IPS-18c (cell line): ENCODE measurements around the gene CMKLR1.

Experiments
- H3K4me3 ChIP-seq: 2 replicates; pipeline ENCODE4 v1.7.0; 2013; ENCODE audit warnings: low read depth, mild to moderate bottlenecking, low read length, moderate library complexity; ENCODE audit not compliant: insufficient read depth
- H3K9me3 ChIP-seq: one replicate; pipeline ENCODE4 v1.6.1; 2013; ENCODE audit warnings: mild to moderate bottlenecking, low read length, moderate library complexity; ENCODE audit not compliant: control insufficient read depth, insufficient read depth

CMKLR1 gene

DNA sequence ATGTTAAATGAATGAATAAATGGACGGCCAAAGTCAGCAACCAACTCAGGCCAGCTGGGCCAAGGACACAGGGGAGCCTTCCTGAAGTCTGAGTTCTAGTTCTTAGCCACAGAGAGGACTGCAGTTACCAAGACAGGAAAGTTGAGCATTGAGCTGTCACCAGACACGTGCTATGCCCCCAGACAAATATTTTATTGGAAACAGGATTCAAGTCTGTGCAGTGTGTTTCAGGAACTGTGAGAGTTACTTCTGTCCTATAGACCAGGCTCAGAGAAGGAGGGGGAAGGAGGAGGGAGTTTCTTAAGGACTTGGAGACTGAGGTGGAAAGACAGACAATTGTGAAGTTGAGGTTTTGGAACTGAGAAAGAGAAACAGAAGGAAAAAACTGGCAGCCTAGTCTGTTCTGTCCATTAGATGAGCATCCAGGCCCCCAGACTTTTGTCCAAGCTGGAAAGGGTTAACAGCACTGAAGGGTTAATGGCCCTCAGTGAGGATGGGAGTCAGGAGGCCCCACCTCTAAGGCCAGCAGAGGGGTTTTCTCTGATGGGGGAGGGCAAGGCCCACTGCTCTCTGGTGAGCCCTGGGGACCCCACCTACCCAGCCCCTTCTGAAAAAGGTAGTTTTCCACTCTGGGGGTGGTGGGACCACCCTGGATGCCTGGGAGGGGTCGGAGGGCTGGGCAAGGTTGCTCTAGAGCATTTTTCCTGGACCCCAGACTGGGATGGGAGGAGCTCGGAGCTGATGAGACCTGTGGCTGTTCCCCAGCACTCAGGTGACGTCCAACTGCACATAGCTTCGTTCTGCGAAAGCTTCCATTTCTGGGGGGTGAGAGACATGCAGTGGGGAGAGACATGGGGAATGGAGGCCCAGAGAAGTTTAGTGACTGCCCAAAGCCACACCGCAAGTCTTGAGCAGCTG lies 6.9 kb upstream of the CMKLR1 start:
- H3K9me3 ChIP-seq, result peaks cover 2% of the 10 kb centered on the region
- H3K4me3 ChIP-seq, result no peak overlapping the region

DNA sequence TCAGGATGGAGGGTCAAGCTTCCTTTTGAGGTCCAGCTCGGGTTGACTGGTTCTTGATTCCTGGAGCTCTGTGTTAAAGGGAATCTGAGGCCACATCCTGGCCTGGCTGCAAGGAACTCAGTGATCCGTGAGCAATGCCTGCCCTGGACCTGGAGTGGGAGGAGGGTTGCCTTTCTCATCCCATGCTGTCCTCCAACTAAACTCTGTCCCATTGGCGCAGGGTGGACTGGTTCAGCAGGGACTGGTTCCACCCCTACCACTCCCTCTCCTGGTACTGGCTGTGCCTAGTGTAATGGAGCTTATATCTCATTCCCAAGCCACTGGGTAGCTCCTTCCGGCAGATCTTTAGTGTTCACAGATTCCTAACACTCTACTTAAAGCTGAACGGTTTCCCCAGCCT lies 3.9 kb upstream of the CMKLR1 start:
- peaks cover 2% of the 10 kb centered on the region for H3K9me3 ChIP-seq

DNA sequence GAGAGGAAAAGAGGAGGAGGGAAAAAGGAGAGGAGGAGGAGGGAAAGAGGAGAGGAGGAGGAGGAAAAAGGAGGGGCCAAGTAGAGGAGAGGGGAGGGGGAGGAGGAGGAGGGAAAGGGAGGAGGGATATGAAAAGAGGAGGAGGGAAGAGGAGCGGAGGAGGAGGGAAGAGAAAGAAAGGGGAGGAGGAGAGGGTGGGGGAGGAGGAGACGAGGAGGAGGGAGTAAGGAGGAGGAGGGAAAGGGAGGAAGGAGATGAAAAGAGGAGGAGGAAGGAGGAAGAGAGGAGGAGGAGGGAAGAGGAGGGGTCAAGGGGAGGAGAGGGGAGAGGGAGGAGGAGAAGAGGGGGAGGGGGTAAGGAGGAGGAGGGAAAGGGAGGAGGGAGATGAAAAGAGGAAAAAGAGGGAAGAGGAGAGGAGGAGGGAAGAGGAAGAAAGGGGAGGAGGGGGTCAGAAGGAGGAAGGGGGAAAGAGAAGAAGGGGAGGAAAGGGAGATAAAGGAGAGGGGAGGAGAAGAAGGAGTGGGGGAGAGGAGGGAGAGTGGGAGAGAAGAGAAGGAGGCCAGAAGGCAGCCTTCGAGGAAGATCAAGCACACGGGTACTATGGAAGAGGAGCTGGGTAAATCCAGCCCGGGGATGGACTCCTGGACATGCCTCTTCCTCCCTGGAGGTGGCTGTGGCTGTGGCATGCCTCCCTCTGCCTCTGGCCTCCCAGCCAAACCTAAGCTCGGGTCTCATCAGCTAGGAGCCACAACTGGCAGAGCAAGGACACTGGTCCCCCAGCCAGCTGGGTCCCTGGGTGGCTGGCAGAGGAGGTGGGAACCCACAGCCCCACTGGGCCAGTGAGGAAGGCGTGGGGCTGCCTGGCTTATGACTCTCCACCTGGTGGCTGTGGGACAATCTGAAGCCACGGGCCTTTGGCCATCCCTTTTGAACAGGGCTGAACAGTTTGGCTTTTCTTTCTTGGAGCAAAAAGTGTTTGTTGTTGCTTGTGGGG lies 3.0 kb upstream of the CMKLR1 start:
- H3K4me3 ChIP-seq, result no peak overlapping the region
- H3K9me3 ChIP-seq, result peaks cover 2% of the 10 kb centered on the region

More for the DNA sequence above, 3.9 kb upstream of the CMKLR1 start:
- H3K4me3 ChIP-seq, result no peak overlapping the region

DNA sequence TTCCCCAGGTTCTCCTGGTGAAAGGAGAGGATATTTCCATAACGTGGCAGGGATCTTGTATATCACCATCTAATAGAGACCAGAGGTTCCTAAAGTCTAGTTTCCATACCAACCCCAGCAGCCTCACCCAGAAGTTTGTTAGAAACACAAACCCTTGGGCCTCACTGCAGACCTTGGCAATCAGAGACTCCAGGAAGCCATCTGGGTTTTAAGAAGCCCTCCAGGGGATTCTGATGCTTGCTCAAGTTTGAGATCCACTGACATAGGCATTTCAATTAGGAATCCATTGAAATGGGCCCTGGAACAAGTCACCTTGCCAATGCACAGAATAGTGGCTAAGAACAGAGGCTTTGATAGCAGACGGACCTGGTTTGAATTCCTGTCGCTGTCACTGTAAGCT lies 2.2 kb upstream of the CMKLR1 start:
- Histone ChIP-seq H3K9me3 (peaks cover 2% of the 10 kb centered on the region), H3K4me3 (no peak overlapping the region)

GRCh38 chr12:108340037-108340436 lies 926 bp upstream of the CMKLR1 start:
- no peaks in the 10 kb centered on the region for H3K9me3 ChIP-seq
- no peak overlapping the region for H3K4me3 ChIP-seq

DNA sequence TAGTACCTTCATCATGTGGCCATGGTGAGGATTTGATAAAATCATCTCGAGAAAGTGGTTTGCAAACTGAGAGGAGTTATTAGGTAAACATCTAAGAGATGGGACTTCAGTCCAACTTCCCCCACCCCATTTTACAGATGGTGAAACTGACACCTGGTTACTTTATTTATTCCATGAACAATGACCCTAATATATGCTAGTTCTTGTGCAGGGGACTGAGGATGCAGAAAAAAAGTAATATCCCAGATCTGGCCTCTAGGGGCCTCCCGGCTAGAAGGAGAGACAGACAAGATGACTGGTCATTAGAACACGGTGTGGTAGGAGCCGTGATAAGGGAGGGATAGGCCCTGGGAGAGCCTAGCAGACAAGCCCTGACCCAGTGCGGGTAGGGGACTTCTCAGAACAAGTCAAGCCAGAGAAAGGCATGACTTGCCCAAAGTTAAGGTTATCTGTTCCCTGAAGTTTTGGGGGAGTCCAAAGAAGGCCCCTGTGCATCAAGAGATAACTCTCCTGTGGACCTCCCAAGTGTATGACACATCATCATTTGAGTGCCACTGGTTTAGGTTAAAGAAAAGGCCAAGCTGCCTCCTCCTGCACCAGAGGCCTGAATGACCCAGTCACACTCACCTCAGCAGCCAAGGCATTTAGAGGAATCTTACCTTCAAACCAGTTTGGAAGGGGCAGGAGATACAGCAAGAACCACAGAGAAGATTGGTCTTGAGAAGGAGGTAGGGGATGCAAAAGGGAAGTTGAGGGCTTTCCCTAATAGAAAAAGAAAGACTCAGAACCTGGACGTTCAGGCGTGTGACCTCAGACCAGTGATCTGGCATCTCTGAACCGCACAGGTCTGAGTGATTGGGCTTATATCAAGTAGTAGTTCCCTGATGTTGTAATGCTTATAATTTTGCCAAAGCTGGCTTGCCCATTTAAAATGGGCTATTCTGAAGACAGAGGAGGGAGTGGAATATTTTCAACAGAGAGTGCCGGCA lies 1.6 kb downstream of the CMKLR1 start:
- H3K4me3 ChIP-seq, result no peak overlapping the region
- no peaks in the 10 kb centered on the region for H3K9me3 ChIP-seq

DNA sequence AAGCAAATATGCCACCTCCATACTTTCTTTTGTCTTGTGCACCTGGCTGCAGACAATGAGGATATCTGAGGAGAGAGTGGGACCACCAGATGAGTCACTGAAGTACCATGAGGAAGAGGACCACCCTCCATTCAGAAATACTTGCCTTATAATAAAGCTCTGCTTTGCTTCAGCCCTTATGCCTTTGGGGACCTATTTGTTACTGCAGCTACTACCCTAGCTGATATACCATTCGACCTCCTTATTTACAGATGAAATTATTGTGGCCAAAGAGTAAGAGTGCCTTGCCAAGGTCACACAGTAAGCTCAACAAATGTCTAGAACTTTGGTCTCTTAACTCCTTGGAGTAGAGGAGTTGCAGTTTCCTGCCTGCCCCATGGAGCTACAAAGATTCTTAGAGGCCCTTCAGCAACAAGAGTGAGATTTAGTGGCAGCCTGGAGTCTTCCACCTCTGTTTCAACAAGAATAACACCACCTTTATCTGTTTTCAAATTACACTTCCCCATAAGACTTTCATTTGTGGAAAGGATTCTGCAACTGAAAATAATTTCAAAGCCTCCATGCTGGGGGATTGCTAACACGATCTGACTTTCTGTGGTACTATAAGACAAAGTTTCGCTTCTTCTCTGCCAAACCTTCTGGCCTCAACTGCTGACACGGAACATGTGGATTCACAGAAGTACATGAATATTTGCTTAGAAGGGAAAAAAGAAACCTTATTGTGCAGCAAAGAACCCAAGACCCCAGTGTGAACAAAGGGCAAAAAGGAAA lies 3.6 kb downstream of the CMKLR1 start:
- Histone ChIP-seq H3K9me3 (no peaks in the 10 kb centered on the region), H3K4me3 (no peak overlapping the region)

DNA sequence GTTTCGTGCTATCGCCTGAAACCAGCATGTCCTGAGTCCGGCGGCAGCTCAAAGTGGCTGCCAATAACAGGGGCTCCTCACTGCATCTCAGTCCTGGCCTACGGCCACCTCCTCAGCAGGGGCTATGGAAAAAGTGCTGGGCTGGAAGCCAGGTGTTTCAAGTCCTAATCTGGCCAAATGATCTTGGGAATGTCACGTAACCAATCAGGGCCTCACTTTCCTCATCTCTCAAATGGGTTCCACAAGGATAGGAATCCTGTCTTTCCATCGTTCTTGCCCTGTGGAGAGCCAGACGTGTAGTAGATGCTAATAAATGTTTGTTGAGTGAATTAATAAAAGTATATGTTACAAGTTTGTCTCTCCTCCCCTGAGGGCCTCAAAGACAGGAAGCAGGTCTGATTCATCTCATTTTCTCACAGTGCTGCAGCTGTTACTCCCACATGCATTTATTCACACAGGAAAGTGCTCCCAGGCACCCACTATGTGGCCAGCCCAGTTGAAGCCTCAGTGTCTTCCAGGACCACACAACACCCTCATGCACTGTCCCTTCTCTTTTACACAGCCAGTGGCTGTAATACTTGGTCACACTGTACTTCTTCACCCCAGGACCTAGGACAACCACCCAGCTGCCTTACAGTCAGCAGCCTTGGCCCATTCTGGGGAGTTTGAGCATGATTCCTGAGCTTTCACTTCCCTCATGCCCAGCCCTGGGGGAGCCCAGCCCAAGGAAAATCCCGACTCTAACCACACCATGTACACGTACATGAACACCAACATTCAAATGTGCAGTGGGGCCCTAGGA lies 5.0 kb downstream of the CMKLR1 start:
- H3K4me3 ChIP-seq, result no peak overlapping the region
- no peaks in the 10 kb centered on the region for H3K9me3 ChIP-seq

GRCh38 chr12:108332791-108333382 lies 6.2 kb downstream of the CMKLR1 start:
- Histone ChIP-seq H3K9me3 (no peaks in the 10 kb centered on the region), H3K4me3 (no peak overlapping the region)

DNA sequence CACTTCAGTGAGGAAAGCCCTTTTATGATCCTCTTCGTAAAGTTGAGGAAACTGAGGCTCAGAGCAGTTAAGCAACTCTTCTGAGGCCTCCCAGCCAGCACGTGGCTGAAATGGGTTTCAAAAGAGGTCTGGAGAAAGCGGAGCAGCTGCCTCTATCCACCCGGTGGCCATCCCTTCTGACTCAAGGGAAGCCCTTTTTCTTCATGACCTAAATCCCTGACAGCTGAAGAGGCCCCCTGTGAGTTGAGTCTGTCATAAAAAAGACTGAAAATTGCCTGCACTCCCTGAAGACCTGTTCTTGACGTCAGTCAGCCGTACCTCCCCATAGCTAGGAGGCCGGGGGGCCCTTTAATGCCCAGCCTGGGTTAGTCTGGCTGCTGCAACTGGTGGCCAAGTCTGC lies 10.7 kb downstream of the CMKLR1 start:
- H3K4me3 ChIP-seq, result no peak overlapping the region
- H3K9me3 ChIP-seq, result peaks cover 2% of the 10 kb centered on the region

DNA sequence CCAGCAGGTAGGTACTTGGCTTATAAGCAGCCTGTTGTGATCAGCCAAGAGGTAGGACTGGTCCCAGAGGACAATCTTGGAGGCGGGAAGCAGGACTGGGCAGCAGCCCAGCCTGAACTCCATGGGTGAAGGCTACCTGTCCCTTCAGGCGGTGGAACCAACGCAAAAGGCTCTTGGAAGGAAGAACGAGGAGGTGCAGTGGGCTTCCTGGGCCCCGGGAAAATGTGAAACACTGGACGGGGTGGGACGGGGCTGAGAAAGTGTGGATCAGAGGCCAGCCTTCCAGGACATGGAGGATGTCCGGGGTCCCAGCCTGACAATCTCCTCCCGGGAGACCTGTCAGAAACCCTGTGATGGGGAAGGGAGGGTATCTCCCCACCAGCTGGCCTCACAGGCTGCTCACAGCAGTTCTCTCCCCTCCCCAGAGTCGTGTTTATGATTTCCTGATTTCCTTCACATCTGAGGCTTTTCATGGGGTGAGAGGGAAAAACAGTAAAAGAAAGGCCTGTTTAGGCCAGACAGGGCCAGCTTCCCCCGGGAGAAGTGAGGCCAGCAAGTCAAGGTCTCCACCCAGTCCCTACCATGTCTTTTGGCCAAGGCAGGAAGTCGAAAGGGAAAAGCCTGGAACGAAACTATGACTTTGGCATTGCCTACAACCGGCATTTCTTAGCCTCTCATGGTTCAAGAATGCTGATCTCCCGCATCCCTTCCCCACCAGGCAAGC lies 11.3 kb downstream of the CMKLR1 start:
- H3K4me3 ChIP-seq, result no peak overlapping the region

GRCh38 chr12:108326254-108326750 lies 12.8 kb downstream of the CMKLR1 start:
- H3K9me3 ChIP-seq, result peaks cover 2% of the 10 kb centered on the region
- H3K4me3 ChIP-seq, result no peak overlapping the region

More for the DNA sequence above, 11.3 kb downstream of the CMKLR1 start:
- peaks cover 2% of the 10 kb centered on the region for H3K9me3 ChIP-seq

DNA sequence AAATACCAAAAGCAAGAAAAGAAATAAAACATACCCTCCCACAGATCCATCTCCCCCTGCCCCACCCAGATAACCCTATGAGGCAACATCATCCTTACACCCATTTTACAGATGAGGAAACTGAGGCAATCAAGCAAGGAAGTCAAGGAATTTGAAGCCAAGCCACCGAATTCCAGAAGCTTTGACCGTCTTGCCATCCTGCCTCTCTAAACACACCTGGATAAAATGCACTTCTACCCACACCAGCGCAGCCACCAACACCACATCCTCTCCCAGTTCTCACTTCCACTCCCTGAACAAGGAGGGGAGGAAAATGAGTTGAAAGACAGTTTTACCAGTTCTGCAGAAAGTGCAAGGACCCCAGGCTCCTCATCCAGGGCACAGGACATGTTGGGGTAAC lies 13.6 kb downstream of the CMKLR1 start:
- Histone ChIP-seq H3K9me3 (peaks cover 2% of the 10 kb centered on the region), H3K4me3 (no peak overlapping the region)

GRCh38 chr12:108325018-108325358 lies 14.1 kb downstream of the CMKLR1 start:
- no peak overlapping the region for H3K4me3 ChIP-seq

More at GRCh38 chr12:108325018-108325358, 14.1 kb downstream of the CMKLR1 start:
- peaks cover 2% of the 10 kb centered on the region for H3K9me3 ChIP-seq
